ENCODE results near the gene TUBB2A. TPM values are rescaled to one million over a fixed set of nuclear protein-coding genes. Genes with fewer than 3 reads are reported as not detected.

TUBB2A gene
- total and polyA plus RNA-seq, 2 of the 13 experiments (the other 11 are each of a cell fraction or from before 2014, with no cell fraction given), result 35.3 to 106 TPM

- 98% methylated on average over 6 of the region's 6 CpGs for WGBS (ENCODE audit: low lambda C conversion rate)
- DNase-seq (ENCODE audit: low spot score) (no peak), ATAC-seq (no peak), FAIRE-seq (no peak)
- no TSS peak for BruUV-seq (replicated peaks)
- POLR2A ChIA-PET, result interaction anchor here (0.6 to 2.0 kb wide), 2 partner anchors 14 to 19 kb away, joined by 3 to 5 read pairs; partner anchors contain the start of gene TUBB2A
- Histone ChIP-seq H3K36me3 (replicated peaks in 1 of 2; ENCODE audit: control insufficient read depth in 1 of 2, insufficient read depth in 2 of 2, low read length in 2 of 2) (peaks cover 11 to 20% of the 10 kb centered on the region in 2 experiments), H3K4me1 (ENCODE audit: insufficient read depth, low read length) (peaks cover 29% of the 10 kb centered on the region), H3K79me2 (ENCODE audit: insufficient read depth, low read length) (no peaks in the 10 kb centered on the region), H3K27me3 (ENCODE audit: control insufficient read depth in 1 of 2, insufficient read depth in 2 of 2, low read length in 2 of 2) (no peaks in the 10 kb centered on the region), H3K9me3 (ENCODE audit: low read length) (no peaks in the 10 kb centered on the region), H3K9ac (ENCODE audit: insufficient read depth, low read depth, low read length) (no peak overlapping the region), H3K27ac (ENCODE audit: extremely low read length, insufficient read depth, low read length) (no peak overlapping the region), H3K4me3 (replicated peaks in 1 of 3; ENCODE audit: insufficient read depth in 1 of 3, low read depth in 2 of 3, low read length in 3 of 3) (no peak overlapping the region), H2AFZ (ENCODE audit: low read length) (no peak overlapping the region), H3K4me2 (ENCODE audit: low read depth, low read length) (no peak overlapping the region), H4K20me1 (ENCODE audit: insufficient read depth, low read length) (no peaks in the 10 kb centered on the region)
- no peak for TF ChIP-seq ZBTB43 (CRISPR knock-in tag; conservative IDR thresholded peaks at IDR 0.05)
- no peak for TF ChIP-seq ZNF75D (CRISPR knock-in tag; IDR thresholded peaks at IDR 0.05; ENCODE audit: borderline replicate concordance)
- TF ChIP-seq BCLAF1 (IDR thresholded peaks at IDR 0.05), result no peak
- TF ChIP-seq RBFOX2 (IDR thresholded peaks at IDR 0.05; ENCODE audit: low read depth, low read length), result no peak
- TF ChIP-seq SAP130 (CRISPR knock-in tag; IDR thresholded peaks at IDR 0.05; ENCODE audit: low read depth), result no peak
- no peak for TF ChIP-seq PLSCR1 (CRISPR knock-in tag; IDR thresholded peaks at IDR 0.05; ENCODE audit: borderline replicate concordance)
- no peak for TF ChIP-seq TGIF2 (CRISPR knock-in tag; IDR thresholded peaks at IDR 0.05)
- TF ChIP-seq THAP7 (CRISPR knock-in tag; IDR thresholded peaks at IDR 0.05), result no peak
- no peak for TF ChIP-seq HNF4A (CRISPR knock-in tag; IDR thresholded peaks at IDR 0.05)
- no peak for TF ChIP-seq RARG (CRISPR knock-in tag; IDR thresholded peaks at IDR 0.05; ENCODE audit: low read depth)
- TF ChIP-seq ZFP37 (CRISPR knock-in tag; IDR thresholded peaks at IDR 0.05; ENCODE audit: borderline replicate concordance), result no peak
- TF ChIP-seq STAG1 (CRISPR knock-in tag; IDR thresholded peaks at IDR 0.05), result no peak
- intact Hi-C loops (cut with micrococcal nuclease; ENCODE audit: unreplicated experiment) (no loop called here), in situ Hi-C loops (cut with HindIII; ENCODE audit: extremely low pct_ligation_motif_present, low pct_unique_long_range_greater_than_20kb) (no loop called here)
- CTCF ChIA-PET (ENCODE audit: low intra/inter-chr PET ratio, low total read pairs), result no interaction called here
These were observed 14.2 kb downstream of the TUBB2A start for GRCh38 chr6:3143158-3143557.

Measured in HepG2 (cell line).